Sigmoid colon (tissue), 7 donors: ENCODE results near the gene WNT11. TPM values are rescaled to one million over a fixed set of nuclear protein-coding genes. Genes with fewer than 3 reads are reported as not detected.

Experiments used
- DNase-seq: peaks from one replicate; pipeline ENCODE4 v3.0.0-alpha.2; 2019
- H3K27ac ChIP-seq, 4 donors: fragments of 200-600 bp; sonication (generic); one replicate each; pipeline ENCODE4 v1.5.1; 2016 to 2019; ENCODE audit warnings: mild to moderate bottlenecking in 1 of 4
- H3K27me3 ChIP-seq, 3 donors: fragments of 200-600 bp; sonication (generic); one replicate each; pipeline ENCODE4 v1.5.1; 2019; ENCODE audit warnings: mild to moderate bottlenecking in 1 of 3
- H3K36me3 ChIP-seq, 4 donors: fragments of 200-600 bp; sonication (generic); one replicate each; pipeline ENCODE4 v1.5.1; 2016 to 2019
- H3K4me1 ChIP-seq, 4 donors: fragments of 200-600 bp; sonication (generic); one replicate each; pipeline ENCODE4 v1.5.1; 2017 to 2019
- H3K4me3 ChIP-seq, 4 donors: fragments of 200-600 bp; sonication (generic); one replicate each; pipeline ENCODE4 v1.5.1; 2017 to 2019; ENCODE audit warnings: mild to moderate bottlenecking in 2 of 4, moderate library complexity in 1 of 4
- H3K9me3 ChIP-seq, 4 donors: fragments of 200-600 bp in 3 of 4; sonication (generic) in 3 of 4; one replicate each; pipeline versions ENCODE4 v1.5.1 to v1.6.1; 2013 to 2019
- CTCF ChIP-seq, 4 experiments: fragments of 450-650 bp in 3 of 4; fragments of 200-600 bp in 1 of 4; IDR thresholded peaks; one replicate each; pipeline ENCODE4 v1.5.1; 2016 to 2019; ENCODE audit warnings: antibody characterized with exemption in 4 of 4, mild to moderate bottlenecking in 3 of 4, moderate library complexity in 2 of 4
- EP300 ChIP-seq, 4 donors: sonication (generic); formaldehyde crosslinking; IDR thresholded peaks; one replicate each; pipeline ENCODE4 v1.6.1; 2017; ENCODE audit warnings: antibody characterized with exemption in 4 of 4
- POLR2A ChIP-seq, 2 donors: fragments of 450-650 bp; IDR thresholded peaks; one replicate each; pipeline ENCODE4 v1.6.1; 2016; ENCODE audit warnings: antibody characterized with exemption in 2 of 2, mild to moderate bottlenecking in 2 of 2, moderate library complexity in 2 of 2
- POLR2AphosphoS5 ChIP-seq, 4 donors: sonication (generic); formaldehyde crosslinking; IDR thresholded peaks; one replicate each; pipeline ENCODE4 v1.6.1; 2017; ENCODE audit warnings: antibody characterized with exemption in 4 of 4
- WGBS, 2 donors: extraction: QIAGEN DNeasy Blood & Tissue Kit; methylation state at CpG; one replicate each; pipeline ENCODE4 v1.1.7; 2013; 5-methylcytosine and 5-hydroxymethylcytosine counted together
- intact Hi-C: fragments of 100-400 bp; cut with DNase I; formaldehyde crosslinking; loops from one replicate; pipeline ENCODE4 v1.15.1; 2023
- polyA plus RNA-seq, 3 donors: library from polyadenylated mRNA; stranded (reverse); fragments of 200-250 nt; gene quantifications; one replicate each; pipeline ENCODE4 v1.2.3, GENCODE V29; 2013
- total RNA-seq, 4 donors: library from RNA; depleted of rRNA; stranded (reverse); fragments of >200 nt; gene quantifications; one replicate each; pipeline ENCODE4 v1.1.0, GENCODE V29; 2016
- donor health status: healthy with polysubstance abuse.
- donor health status: Bipolar disorder and iron deficiency.
- donor health status: healthy.

Gene WNT11
- total and polyA plus RNA-seq, 7 donors: 0.92 to 8.9 (median 2.2) TPM

GRCh38 chr11:76197941-76198640 is 8.2 kb downstream of the WNT11 start:
- WGBS, 2 donors: 89 to 93% methylated on average over 6 of the region's 6 CpGs
- Histone ChIP-seq H3K27ac (no peak overlapping the region), H3K36me3 (no peaks in the 10 kb centered on the region), H3K27me3 (peaks cover 0 to 9% (median 3%) of the 10 kb centered on the region in 3 donors), H3K9me3 (no peaks in the 10 kb centered on the region), H3K4me3 (no peak overlapping the region), H3K4me1 (no peaks in the 10 kb centered on the region)
- DNase-seq: no peak
- TF ChIP-seq CTCF (IDR thresholded peaks at IDR 0.05) (no peak), POLR2AphosphoS5 (IDR thresholded peaks at IDR 0.05) (no peak), EP300 (IDR thresholded peaks at IDR 0.05) (no peak), POLR2A (IDR thresholded peaks at IDR 0.05) (no peak)
- intact Hi-C loops: no loop called here

- Histone ChIP-seq H3K9me3 (no peaks in the 10 kb centered on the region), H3K4me1 (no peaks in the 10 kb centered on the region), H3K27ac (no peak overlapping the region), H3K36me3 (no peaks in the 10 kb centered on the region), H3K4me3 (no peak overlapping the region), H3K27me3 (peaks cover 0 to 3% (median 0%) of the 10 kb centered on the region in 3 donors)
- TF ChIP-seq POLR2AphosphoS5 (IDR thresholded peaks at IDR 0.05) (no peak), CTCF (IDR thresholded peaks at IDR 0.05) (no peak), EP300 (IDR thresholded peaks at IDR 0.05) (no peak), POLR2A (IDR thresholded peaks at IDR 0.05) (no peak)
- no peak for DNase-seq
- WGBS, 2 donors: 89 to 91% methylated on average over 6 of the region's 6 CpGs
- intact Hi-C loops: no loop called here
Observed at GRCh38 chr11:76197332-76197731, 9.0 kb downstream of the WNT11 start.

- Histone ChIP-seq H3K9me3 (no peaks in the 10 kb centered on the region), H3K4me3 (no peak overlapping the region), H3K27ac (no peak overlapping the region), H3K4me1 (no peaks in the 10 kb centered on the region), H3K36me3 (no peaks in the 10 kb centered on the region), H3K27me3 (peaks cover 0 to 3% (median 0%) of the 10 kb centered on the region in 3 donors)
- intact Hi-C loops: no loop called here
- no peak for DNase-seq
- TF ChIP-seq POLR2A (IDR thresholded peaks at IDR 0.05): no peak
- no peak for TF ChIP-seq POLR2AphosphoS5 (IDR thresholded peaks at IDR 0.05)
- TF ChIP-seq CTCF (IDR thresholded peaks at IDR 0.05): no peak
- no peak for TF ChIP-seq EP300 (IDR thresholded peaks at IDR 0.05)
- 94% methylated on average over 3 of the region's 3 CpGs for WGBS, 2 donors
Observed at GRCh38 chr11:76196849-76197248, 9.5 kb downstream of the WNT11 start.

- no peak for DNase-seq
- intact Hi-C loops: no loop called here
- Histone ChIP-seq H3K9me3 (no peaks in the 10 kb centered on the region), H3K4me1 (peaks cover 0 to 6% (median 0%) of the 10 kb centered on the region in 4 donors), H3K27me3 (peaks cover 0 to 3% (median 0%) of the 10 kb centered on the region in 3 donors), H3K27ac (no peak overlapping the region), H3K4me3 (no peak overlapping the region), H3K36me3 (no peaks in the 10 kb centered on the region)
- WGBS, 2 donors: 87% methylated on average over 21 of the region's 21 CpGs
- TF ChIP-seq CTCF (IDR thresholded peaks at IDR 0.05) (no peak), POLR2A (IDR thresholded peaks at IDR 0.05) (no peak), POLR2AphosphoS5 (IDR thresholded peaks at IDR 0.05) (no peak)
Observed at GRCh38 chr11:76194872-76195668, 11.2 kb downstream of the WNT11 start.
